NCI-H1436 (cell line): ENCODE measurements around the gene FAF2.
"Not testable (repeated sequence)": the region's sequence is repeated elsewhere in the genome, so short reads cannot be mapped to it uniquely, and the experiment has no call there.

ENCODE experiments used
- DNase-seq: peaks from one replicate; lab custom pipeline; 2025; lab: John Stamatoyannopoulos, UW

FAF2 gene

GRCh38 chr5:176447978-176448608 is at the start of gene FAF2:
TSS of gene FAF2 (plus strand) at chr5:176448385. CDS start at chr5:176448408, 23 bp downstream.
- DNase-seq = peak; percentile 91

DNA sequence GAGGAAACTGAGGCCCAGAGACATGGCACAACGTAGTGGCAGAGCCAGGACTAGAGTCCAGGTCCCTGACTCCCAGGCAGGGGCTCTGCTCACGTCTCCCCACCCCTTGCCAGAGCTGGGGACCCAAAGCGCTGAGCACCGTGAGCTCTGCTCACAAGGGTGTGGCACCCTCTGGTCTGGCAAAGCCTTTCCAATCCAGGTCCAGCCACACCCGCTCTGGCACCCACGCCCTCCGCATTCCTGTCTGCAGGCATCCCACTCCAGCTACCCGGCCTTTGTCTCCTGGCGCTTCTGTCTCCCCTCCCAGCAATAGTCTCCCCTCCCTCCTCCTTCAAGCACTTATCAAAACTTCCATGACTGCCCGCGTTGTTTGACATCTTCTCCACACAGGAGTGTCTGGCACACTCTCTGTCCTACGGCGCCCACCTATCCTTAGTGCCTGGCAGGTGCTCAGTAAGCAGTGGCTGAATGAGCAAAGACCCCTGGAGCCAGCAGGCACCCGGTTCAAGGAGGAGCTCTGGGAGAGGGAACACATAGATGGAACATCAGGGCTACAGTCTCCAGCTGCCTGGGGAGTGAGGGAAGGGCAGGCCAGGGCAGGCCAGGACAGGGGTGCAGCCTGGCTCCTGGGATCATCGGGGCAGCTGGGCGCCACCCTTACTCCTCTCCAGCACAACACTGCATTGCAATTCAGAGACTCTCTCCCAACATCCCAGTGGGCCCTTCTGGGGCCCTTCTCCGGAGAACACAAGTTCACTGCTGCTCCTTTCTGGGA is 47.6 kb upstream of the FAF2 start:
- no peak for DNase-seq

DNA sequence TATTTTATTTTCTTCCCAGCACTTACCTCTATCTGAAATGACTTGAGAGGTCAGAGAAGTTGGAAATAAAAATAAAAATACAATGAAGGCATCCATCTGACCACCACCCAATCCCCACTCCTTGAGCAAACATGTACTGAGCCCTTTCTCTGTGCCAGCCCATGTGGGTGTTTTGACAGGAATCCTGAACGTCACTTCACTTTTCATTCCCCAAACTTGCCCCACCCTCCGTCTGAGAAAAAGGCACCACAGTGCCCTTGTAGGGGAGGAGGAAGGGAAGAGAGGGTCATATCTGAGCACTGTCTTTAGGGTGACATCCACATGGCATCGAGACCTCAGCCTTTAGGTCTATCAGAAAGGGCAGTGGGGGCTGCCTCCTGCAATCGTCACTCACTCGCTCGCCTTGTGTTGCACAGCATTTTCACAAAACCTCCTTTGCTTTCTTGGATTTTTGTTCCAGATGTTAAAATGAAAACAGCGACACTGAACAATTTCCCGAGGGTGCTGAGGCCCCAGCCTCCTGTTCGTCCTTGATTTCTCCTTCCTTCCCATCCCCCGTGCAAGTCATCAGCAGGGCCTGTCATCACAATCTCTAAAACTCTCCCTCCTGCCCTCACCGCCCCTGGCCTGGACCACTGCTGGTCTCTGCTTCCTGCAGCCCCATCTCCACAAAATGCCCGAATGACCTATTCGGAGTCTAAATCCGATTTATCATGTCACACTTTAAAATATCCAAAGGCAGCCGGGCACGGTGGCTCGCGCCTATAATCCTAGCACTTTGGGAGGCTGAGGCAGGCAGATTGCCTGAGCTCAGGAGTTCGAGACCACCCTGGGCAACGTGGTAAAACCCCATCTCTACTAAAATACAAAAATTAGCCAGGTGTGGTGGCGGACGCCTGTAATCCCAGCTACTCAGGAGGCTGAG is 46.6 kb upstream of the FAF2 start:
- DNase-seq = no peak

GRCh38 chr5:176405656-176406435 is 42.3 kb upstream of the FAF2 start:
- DNase-seq = no peak

DNA sequence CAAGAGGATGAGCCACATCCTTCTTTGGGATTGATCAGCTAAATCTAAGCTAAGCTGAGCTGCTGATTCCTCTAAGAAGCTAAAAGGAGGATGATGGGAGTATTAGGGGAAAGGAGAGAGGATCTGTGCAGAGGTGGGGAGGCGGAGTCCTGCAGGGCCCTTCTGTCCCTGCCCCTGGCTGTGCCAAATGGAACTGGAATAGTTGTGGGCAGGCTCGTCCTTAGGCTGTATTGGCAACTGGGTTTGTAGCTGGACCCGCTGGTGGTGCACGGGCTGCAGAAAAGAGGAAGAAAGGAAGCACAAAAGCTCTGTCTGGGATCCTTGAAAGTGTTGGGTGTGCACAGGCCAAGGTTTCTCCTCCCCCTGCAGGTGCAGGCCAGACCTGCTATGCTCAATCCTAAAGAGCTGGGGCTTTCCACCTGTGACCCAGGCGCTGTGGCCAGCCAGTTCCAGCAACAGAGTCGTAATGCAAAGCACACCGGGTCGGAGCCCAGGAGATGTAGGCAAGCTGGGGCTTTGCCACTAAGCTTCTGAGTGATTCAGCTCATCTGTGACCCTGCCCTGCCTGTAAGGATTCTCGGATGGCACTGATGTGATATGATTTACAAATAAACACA is 41.6 kb upstream of the FAF2 start:
- DNase-seq = no peak

DNA sequence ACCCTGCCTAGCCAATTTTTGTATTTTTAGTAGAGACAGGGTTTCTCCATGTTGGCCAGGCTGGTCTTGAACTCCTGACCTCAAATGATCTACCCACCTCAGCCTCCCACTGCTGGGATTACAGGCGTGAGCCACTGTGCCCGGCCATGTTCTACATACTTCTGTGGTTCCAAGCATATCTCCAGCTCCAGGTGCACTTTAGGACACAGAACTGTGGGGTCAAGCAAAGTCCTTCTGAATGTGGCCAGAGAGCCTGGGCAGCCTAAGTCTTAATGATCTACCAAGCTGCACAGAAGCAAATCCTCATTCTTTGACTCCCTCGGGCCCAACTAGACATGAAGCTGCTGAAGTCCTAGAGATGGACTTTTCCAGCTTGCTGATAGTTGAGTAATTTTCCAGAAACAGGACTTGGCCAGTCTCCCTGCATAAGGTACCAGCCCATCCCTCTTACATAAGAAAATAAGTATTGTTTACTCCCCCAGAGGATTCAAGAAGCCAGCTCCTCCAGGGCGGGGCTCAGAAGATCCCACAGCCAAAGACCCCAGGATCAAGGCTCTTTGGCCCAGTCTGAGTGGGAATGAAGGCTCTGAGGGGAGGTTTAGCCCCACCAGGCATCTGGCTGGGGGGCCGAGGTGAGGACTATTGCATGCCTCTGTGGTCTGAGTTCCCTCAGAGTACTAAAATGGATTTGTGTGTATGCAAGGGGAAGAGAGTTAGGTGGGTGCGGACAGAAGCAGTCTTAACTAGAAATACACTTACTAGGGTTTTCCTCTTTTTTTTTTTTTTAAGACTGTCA is 40.5 kb upstream of the FAF2 start:
- no peak for DNase-seq

DNA sequence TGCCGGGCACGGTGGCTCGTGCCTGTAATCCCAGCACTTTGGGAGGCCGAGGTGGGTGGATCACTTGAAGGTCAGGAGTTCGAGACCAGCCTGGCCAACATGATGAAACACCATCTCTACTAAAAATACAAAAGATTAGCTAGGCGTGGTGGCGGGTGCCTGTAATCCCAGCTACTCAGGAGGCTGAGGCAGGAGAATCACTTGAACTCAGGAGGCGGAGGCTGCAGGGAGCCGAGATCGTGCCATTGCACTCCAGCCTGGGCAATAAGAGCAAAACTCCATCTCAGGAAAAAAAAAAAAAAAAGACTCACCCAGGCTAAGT is 40.0 kb upstream of the FAF2 start:
- not testable (repeated sequence) for DNase-seq

DNA sequence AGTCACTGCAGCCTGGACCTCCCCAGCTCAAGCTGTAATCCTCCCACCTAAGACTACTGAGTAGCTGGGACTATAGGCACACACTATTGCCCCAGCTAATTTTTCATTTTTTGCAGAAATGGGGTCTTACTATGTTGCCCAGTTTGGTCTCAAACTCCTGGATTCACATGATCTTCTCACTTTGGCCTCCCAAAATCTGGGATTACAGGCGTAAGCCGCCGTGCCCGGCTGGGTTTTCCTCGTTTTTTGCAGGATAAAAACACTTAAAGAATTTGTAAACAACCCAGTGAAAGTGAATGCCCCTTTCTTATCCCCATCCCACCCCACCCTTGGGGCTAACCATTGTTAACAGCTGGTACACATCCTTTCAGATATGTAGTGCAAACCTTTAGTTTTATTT is 39.6 kb upstream of the FAF2 start:
- no peak for DNase-seq

DNA sequence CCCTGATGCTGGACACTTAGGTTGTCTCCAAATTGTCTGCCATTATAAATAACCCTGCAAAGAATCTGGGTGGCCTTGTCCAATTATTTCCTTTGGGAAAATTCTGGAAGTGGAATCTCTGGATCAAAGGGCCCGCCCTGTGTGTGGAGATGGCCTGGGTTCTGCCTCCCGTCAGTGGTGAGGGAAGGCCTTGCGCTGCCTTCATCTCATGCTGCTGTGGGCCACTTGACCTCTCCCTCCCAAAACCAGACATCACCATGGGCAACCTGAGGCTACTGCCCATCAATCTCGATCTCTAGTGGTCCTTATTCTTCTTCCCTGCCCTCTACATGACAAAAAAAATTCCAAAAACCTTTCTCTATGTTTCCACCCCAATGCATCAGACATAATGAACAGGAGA is 38.4 kb upstream of the FAF2 start:
- no peak for DNase-seq

DNA sequence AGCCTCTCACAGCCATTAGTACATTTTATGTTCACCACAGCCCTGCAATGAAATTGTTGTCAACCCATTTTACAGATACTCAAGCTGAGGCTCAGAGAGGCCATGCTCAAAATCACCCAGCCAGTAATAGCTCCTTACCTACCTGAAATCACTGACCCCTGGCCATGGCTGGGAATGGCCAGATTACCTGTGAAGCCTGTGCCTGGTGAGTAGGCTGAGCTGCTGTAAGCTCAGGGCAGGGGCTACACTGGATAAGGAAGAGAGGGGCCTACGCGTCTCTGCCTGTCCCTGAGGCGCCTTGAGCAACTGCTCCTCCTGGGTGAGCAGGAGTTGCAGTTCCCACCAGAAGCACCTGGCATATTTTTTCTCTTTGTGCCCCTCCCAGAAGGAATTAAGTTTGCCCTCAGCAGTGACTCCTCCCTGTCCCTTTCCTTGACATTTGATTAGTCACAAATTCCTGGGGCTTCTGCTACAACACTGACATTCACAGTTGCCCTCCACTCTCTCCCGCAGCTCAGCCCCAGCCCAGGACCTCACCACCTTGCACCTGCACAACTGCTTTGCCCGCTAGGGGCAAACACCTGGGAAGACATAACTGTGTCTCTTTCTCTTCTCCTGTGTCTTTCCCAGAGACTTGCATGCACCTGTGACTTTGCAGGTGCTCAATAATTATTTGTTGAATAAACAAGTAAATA is 37.6 kb upstream of the FAF2 start:
- DNase-seq = no peak

- DNase-seq = no peak
Observed at GRCh38 chr5:176412517-176413254, 35.5 kb upstream of the FAF2 start.

DNA sequence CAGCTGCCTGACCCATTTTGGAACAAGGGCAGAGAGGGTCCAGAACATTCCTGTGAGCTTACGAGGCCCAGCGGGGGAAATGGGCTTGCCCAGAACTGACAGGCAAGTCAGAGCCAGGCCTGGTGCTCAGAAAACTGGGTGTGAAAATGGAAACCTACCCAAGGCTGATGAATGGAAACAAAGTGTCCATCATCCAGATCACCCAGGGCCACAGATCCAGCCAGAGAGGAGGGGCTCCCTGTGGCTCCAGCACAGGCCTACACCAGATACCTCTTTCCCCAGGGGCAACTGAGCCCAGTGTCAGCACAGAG is 35.0 kb upstream of the FAF2 start:
- DNase-seq = no peak

- DNase-seq = no peak
Observed at GRCh38 chr5:176413709-176414191, 34.4 kb upstream of the FAF2 start.

GRCh38 chr5:176414704-176415103 is 33.5 kb upstream of the FAF2 start:
- DNase-seq = no peak

GRCh38 chr5:176415240-176415951 is 32.8 kb upstream of the FAF2 start:
- no peak for DNase-seq

DNA sequence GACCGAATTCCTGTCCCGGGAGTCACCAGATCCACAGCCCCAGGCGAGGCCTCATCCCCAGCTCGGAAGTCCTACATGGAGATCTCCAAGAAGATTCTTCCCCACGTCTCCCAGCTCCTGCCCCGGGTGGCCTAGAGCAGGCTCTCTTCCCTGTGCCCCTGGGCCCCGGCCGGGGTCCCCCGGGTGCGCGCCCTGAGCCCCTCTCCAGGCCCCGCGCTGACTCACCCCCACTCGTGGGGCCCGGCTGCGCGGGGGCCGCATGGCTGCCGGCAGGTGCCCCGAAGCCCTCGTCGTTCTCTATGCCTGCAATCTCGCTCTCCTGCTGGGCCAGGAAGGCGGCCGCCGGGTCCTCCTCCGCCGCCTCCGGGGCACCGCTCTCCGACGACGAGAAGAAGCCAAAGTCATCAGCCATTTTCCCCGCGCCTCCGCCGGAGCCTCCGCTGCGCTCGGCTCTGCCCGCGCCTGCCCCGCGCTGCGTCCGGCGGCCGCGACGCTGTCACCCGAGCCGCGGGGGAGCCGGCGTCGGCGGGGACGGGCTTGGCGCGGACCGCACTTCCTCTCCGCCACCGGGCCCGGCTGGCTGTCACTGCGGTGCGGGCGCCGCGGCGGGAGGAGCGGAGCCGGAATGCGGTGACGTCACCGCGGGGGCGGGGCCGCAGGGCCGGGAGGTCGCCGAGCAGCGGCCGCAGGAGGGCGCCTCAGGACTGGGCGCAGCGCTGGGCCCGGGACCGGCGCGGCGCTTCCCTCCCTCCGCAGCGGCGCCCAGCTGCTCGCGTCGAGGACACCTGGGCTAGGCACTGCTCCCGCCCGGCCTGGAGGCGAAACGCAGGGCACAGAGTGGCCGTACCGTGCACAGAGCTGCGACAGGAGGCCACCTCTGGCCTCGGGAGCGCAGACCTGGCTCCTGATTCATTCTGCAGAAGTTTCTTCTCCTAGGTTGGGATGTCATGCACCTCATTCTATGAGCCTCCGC is 31.9 kb upstream of the FAF2 start, which contains the start of gene CLTB:
Gene CLTB, minus strand, starts transcription at position 588 of the 973 bp plus-strand sequence. Its CDS starts 176 bp downstream, at position 412.
- peak; percentile 49 for DNase-seq

GRCh38 chr5:176416965-176417364 is 31.2 kb upstream of the FAF2 start:
- no peak for DNase-seq
